ELR (cell line): ENCODE measurements around the gene ATXN7L1.
"Not testable (repeated sequence)": the region's sequence is repeated elsewhere in the genome, so short reads cannot be mapped to it uniquely, and the experiment has no call there.

Source experiments
- DNase-seq: peaks from one replicate; pipeline ENCODE4 v3.0.0-alpha.2; 2015; ENCODE audit warnings: low read depth

Gene ATXN7L1

GRCh38 chr7:105703207-105703930 is 173.0 kb downstream of the ATXN7L1 start:
- DNase-seq = no peak

- DNase-seq = no peak
Measured at GRCh38 chr7:105699568-105700236, 176.7 kb downstream of the ATXN7L1 start.

- DNase-seq = no peak
Measured at GRCh38 chr7:105698531-105698930, 177.9 kb downstream of the ATXN7L1 start.

- no peak for DNase-seq
Measured at GRCh38 chr7:105697753-105698152, 178.6 kb downstream of the ATXN7L1 start.

DNA sequence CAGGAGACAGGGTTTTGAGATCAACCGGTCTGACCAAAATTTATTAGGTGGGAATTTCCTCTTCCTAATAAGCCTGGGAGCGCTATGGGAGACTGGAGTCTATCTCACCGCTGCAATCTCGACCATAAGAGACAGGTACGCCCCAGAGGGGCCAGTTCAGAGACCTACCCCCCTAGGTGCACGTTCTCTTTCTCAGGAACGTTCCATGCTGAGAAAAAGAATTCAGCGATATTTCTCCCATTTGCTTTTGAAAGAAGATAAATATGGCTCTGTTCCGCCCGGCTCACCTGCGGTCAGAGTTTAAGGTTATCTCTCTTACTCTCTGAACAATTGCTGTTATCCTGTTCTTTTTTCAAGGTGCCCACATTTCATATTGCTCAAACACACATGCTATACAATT is 179.2 kb downstream of the ATXN7L1 start:
- DNase-seq = not testable (repeated sequence)

DNA sequence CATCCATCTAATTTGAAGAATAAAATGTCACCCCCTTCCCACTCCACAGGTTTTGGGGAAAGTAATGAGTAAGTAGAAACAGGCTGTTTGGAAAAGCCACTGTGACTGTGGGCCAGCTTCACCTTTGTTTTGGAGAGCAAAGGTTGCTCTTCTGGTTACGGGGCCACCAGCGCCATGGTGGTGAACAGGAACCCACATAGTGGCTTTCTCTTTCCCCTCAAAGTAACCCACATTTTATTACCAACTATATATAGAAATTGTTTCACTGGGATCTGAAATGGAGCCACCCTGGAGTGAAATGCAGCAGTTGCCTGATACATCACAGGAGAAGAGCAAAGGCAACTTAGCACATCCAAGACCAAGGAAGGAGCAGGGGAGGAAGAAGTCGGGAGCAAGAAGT is 182.8 kb downstream of the ATXN7L1 start:
- DNase-seq = no peak

GRCh38 chr7:105691680-105692564 is 184.5 kb downstream of the ATXN7L1 start:
- DNase-seq = peak; percentile 56

DNA sequence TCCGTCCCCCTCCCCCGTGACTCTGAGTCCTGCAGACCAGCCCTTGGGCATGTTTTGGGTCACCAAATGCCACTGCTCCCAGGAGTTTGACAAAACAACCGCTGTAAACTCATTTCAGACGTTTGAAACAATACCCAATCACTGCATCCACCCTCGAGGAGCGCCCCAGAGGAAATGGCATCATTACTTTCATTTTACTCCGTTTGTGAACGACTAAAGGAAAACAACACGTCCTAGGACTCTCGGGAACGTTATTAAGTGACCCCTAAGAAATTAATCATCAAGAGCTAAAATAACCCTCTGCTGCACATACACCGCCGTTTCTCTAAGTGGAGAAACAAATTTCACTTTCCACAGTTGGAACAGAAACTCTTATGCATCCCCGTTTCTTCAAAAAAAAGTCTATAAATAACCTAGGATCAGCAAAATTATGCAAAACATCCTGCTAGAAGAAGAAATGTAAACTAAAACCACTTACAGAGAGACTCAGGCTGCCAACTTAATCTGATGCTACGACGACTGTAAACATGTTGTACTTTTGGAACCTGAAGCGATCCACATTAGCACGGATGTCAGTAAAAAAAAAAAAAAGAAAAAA is 185.2 kb downstream of the ATXN7L1 start:
- peak; percentile 58 for DNase-seq

DNA sequence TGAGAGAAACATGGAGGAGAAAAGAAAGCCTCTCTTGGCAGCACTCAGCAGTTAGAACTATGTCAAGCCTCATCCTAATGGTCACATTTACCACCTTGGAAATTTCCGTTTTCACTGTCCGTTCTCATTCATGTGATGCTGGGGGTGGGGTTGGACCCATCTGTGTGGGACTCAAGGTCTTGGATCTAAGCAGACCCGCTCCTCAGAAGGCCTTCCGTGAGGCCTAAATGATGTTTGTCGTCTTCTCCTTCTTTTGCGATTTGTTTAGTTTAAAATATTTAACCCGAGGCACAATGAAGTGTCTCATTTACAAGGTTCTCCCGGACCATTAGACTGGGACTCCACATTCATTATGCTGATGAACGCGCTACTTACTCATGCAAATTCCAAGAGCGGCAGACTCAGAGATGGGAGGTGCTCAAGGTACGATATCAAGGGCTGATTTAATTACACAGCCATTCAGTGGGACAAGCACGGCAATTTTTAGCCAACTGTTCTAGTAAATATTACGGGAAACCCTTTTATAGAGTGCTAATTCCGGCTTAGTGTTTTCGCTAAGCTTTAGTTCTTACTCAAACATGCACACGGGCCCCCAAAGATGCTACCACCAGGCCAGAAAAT is 186.0 kb downstream of the ATXN7L1 start:
- peak; percentile 61 for DNase-seq

GRCh38 chr7:105689067-105689819 is 187.2 kb downstream of the ATXN7L1 start:
- DNase-seq = no peak

DNA sequence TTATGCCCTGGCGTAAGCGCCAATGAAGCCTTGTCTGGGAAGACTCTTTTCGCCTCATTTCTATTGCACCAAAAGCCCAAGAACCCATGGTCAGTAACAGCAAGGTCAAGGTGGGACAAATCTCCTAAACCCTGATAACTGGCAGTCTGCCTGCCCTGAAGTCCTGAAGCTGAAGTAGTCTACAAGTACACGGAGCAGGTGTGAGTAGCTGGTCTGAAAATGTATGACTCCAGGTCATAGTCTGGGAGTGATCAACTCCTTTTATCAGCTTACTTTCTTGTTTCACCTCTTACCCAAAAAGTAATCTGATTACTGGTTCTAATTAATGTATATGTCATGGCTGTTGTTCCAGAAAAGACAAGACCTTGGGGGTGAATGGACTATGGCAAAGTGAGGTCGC is 187.8 kb downstream of the ATXN7L1 start:
- no peak for DNase-seq

DNA sequence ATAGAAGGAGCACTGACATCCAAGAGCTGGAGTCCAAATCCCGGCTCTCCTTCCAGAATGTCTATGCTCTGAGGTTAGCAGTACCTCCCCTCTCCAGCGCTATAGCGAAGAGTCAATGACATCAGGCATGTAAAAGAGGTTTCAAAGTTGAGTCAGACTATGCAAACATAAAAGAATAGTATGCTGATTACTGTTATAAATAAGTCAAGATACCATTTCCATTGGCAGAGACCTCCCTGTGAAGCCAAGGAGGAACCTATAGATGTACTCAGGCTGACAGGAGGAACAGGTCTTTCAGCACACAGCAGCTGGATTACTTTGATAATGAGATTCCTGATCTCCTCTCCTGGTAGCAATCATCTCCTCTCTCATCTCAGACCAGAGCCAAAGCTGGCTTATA is 191.2 kb downstream of the ATXN7L1 start:
- no peak for DNase-seq

DNA sequence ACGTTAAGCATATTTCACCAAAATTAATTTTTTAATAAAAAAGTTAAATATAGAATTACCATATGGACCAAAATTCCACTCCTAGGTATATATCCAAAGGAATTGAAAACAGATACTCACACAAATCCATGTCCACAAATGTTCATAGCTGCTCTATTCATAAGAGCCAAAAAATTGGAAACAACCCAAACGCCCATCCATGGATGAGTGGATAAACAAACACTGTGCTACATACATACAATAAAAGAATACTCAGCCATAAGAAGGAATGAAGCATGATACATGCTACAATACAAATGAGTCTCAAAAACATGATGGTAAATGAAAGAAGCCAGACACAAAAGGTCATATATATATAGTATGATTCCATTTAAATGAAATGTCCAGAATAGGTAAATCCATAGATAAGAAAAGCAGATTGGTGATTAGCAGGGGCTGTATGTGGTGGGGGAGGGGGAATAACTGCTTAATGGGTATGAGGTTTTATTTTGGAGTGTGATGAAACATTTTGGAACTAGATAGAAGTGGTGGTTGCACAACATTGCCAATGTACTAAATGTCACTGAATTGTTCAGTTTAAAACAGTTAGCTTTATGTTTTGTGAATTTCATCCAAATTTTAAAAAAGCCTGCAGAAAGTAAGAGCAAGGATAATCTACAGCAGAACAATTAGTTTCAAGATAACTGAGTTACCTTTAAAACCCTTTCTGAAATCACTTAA is 193.9 kb downstream of the ATXN7L1 start:
- DNase-seq = no peak

- no peak for DNase-seq
Measured at GRCh38 chr7:105680505-105681187, 195.8 kb downstream of the ATXN7L1 start.

DNA sequence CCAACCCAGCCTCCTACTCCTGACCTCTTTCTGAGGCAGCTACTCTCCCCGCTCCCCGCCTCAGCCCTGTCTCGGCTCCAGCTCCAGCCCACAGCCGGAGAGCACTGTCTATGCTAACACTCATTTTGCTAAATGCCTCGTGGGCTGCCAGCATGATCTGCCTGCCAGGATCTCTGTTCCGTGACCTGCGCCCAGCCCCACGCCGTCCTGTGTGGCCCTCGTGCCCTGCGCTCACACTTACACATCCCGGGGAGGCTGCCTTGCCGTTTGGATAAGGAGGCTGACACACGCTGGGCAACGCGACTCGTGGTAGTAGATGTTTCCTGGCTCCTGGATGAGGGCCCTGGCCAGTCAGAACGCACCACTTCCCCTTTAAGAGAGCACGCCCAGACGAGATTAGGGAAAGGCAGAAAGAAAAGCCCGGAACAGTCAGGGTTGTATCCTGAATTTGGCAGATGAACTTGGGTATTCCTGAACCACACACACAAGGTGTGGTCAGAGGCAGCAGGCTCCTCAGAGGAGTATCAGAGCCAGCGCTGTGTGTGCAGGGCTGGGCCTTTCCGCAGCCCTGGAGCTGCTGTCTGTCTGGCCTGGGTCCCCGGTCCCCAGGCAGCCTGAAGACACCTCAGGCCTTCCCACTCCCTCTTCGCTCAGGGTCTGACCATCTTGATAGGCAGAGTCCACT is 197.4 kb downstream of the ATXN7L1 start:
- no peak for DNase-seq

DNA sequence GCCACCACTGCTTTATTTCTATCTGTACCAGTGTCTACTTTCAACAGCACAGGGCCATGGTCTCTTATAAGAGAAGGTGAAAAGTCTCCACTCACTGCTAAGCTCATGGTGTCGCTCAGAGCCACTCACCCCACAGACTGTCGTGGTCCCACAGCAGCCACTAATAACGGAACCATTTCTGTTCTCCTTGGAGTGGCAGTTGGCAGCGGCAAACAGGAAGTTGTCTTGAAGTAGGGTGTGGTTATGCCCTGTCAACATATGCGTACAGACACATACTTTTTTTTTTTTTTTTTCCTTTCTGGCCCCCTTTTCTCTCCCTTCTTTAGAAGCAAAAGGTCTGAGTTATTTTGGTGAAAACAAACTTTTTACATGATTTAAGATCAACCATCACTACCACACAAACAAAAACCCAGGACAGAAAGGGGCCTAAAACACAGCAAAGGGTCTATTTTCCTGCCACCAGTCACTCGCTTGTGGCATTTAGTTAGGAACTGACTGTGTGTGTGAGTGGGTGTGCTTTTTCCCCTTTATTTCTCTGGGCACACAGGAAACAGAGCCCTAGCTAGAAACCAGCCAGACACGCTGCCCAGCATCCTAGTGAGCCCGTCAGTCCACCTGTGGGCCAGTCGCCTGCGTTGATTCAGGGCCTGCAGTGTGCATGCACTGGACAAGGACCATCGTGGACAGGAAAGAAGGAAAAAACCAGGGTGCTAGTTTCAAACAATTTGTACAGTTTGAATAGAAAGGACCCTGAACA is 198.4 kb downstream of the ATXN7L1 start:
- no peak for DNase-seq

- no peak for DNase-seq
Measured at GRCh38 chr7:105677410-105677730, 199.0 kb downstream of the ATXN7L1 start.

- no peak for DNase-seq
Measured at GRCh38 chr7:105675934-105676371, 200.4 kb downstream of the ATXN7L1 start.
